Stimulated activated CD8-positive, alpha-beta memory T cell treated with anti-CD3 and anti-CD28 coated beads, Interleukin-12 subunit alpha, Interleukin-12 subunit beta, amount 100 ng/mL, for 24 hours (primary cell): ENCODE measurements around the gene DNAJC6.

Source experiments
- DNase-seq: peaks from one replicate; pipeline ENCODE4 v3.0.0-alpha.2; 2020; ENCODE audit errors: extremely low read depth

The DNAJC6 gene

DNA sequence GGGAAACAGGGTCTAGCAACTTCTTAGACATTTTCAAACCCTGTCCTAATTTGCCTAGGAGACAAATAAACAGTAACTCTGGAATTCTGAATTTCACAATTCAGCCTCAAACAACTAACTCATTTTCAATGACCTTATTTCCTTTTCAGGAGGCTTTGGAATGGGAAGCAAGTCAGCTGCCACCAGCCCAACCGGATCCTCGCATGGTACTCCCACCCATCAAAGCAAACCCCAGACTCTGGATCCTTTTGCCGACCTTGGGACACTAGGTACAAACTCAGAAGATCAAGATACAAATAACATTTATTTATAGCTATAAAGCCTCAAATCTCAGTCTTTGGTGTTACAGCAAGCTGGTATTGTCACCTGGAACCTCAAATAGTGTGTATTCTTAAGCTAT is 92.3 kb downstream of the DNAJC6 start:
- no peak for DNase-seq

DNA sequence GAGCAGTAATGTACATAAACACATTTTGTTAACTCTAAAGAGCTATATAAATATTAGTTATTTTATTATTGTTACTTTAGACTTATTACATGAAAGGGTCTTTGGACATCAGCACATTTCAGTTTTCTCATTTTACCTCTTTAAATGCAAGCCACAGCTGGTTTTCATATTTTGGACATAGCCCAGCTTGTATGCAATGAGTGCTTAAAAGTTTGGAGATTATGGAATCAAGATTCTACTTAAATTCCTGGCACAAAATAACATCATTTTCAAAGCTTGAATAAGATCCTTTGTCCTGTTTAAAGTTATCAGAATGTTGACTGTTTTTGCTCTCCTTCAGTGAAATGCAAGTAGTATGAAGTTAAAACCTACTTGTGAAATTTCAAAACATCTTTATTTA is 95.6 kb downstream of the DNAJC6 start:
- DNase-seq = no peak

DNA sequence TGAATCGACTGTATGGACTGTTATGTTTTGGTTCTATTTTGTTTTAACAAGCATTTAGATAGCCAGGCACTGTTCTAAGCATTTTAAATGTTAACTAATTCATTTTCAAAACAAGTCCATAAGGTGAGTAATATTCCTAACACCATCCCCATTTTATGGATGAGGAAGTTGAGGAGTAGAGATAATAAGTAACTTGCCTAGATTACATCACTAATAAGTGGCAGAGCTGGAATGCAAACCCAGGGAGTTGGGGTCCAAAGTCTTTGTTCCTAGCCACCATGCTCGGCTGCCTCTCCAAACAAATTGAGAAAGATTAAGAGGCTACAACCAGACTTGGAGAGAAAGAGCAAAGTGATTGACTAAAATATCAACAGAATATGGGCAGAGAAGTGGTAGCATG is 98.5 kb downstream of the DNAJC6 start:
- no peak for DNase-seq

DNA sequence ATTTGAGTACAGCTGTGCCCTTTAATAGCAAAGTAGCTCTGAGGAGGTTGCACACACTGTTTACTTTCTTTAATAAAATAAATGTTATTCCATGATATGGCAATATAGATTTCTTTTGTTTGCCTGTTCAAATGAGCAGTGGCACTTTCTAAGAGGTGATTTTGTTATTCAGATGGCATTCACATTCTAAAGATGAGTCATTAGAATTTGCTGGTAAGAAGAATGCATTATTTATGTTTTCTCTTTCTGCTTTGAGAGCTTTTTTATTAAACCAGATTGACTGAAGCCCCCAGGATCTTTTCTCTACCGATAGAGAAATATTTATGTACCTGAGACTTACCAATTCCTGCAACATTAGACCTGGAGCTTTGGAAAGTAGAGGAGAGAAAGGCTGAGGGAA is 100.0 kb downstream of the DNAJC6 start:
- no peak for DNase-seq

DNA sequence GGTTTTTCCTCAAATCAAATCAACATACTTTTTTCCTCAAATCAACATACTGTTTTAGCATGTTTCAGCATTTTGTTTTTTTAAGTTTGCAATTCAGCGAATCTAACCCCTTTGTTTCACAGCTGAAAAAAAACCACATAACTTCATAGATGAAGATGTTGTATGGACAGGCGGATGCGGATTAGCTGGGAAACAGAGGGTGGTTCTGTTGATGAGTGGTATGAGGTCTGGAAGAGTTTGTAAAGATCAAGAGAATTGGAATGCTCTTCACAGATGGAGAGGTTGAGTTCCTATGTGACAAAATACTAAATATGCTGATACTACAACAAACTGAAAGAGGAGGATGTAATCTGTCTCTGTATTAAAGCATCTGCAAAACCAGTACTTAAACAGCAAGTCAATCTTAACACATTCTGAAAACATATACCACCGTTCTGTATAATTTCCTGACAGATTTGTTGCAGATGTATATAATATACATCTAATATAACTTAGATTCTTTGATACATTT is 100.5 kb downstream of the DNAJC6 start:
- DNase-seq = no peak

DNA sequence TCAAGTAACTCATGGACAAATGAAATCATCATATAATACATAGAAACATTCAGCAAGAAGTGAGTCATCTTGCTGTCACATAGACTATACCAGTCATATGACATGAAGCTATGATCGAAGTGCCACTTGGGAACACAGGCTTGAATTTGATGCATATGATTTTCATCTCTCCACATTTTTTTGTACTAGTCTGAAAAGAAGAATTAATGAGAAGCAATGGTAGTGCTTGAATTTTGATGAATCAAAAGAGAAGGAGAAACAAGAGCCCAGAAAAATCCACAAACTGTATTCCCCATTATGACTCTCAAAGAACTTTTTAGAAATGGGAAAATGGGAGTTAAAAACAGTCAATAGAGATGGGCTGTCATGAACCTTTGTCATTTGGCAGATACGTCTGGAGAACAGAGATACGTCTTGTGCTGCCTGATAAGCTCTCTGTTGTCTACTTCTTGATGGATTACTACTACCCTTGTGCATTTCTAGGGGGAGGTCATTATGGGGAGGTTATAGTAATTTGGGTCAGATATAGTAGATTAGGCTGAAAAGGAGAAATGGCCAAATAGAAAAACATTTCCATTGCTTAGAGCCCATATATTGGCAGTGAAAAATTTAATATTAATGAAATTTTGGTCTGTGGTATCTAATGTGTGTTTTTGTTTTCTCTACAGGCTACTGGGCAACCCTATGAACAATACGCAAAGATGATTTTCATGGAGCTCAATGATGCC is 103.1 kb downstream of the DNAJC6 start:
- no peak for DNase-seq

DNA sequence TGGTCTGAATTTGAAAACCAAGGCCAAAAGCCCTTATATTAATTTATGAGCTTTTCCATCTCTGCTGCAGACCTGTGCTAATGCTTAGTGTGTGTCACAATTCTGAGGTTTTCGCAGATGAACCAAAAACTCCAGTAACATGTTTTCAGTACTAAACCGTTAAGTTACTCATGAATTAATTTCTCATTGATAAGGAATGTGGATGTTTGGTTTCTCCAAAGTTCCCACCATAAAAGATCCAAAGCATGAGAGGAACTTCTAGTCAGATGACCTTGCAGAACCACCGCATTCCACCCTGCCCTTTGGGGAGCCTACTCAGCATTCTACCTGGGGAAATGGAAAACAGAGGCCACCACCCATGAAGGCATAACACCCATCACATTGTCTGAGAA is 103.6 kb downstream of the DNAJC6 start:
- no peak for DNase-seq

DNA sequence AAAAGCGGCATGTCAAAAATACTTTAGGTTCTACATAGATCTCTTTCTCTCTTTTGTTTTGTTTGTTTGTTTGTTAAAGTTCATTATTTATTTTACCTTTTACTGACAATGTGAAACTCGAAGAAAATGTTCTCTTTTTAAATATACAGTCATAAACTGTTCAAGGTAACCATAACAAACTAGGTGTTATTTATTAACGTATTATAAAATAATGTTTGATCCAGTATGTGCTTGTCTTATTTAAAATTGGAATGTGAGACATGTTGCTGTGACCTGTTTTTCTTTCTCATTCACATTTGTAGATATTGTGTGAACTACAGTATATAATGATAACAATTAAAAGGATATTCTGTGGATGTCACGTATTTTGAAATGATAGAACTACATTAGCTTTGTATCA is 105.2 kb downstream of the DNAJC6 start:
- no peak for DNase-seq

DNA sequence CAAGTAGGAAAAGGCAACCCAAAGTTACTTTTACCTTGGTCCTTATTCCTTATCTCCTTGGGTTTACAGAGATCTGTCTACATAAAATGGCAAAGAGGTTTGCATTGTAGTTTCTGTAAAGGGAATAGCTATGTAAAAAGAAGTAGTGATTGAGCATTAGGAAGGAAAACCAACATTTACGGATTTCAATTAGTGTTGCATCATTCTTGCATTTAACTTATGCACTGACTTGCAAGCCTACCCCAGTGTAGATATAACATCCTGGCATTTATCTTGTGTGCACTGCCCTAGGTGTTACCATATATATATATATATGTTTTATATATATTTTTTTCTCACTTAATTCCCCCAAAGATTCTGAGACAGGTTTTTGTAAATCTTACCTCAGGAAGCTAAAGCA is 107.4 kb downstream of the DNAJC6 start:
- DNase-seq = no peak

DNA sequence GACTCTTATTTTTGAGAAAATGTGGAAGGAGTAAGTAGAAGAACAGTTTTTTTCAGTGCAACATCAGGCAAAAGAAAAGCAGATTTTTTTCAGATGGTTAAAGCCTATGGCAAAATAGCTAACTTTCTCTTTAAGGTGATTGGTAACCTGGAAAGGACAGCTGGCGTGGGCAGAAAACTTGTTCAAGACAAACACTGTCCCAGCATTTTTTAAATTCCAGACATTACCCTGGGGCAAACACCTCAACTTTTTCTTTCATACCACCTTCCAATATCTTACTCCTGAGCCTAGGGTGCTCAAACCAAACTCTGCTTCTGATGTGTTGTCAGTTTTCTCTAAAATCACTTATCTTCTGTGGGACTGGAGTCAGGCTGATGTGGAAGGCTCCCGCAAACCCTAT is 108.4 kb downstream of the DNAJC6 start:
- no peak for DNase-seq

DNA sequence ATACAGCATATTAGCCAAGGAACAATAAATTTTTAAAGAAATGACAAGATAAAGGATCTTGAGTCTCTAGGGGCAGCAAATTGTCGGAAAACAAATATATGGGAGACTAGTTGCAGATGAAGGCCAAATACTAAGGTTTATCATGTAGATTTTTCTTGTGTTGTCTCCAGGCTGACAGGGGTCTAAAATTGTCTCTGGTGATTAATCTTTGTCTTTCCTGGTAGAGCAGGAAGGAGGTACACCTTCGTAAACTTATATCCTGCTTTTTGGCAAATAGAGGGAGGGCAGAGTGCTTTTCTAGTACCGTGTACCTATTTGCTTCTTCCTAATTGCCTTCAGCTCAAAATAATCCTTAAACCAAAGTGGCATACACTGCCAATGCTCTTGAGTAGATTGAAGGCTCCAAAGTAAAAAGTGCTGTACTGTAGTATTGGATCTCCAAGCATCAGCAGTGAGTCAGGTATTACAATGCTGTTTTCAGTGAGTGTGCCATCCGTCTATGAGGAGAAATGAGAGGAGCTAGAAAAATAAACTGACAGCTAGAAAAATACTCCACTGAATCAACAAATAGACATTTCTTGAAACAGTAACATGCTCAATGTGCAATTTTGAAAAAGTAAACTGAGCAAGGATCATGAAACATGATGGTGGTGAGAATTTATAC is 109.3 kb downstream of the DNAJC6 start:
- no peak for DNase-seq

DNA sequence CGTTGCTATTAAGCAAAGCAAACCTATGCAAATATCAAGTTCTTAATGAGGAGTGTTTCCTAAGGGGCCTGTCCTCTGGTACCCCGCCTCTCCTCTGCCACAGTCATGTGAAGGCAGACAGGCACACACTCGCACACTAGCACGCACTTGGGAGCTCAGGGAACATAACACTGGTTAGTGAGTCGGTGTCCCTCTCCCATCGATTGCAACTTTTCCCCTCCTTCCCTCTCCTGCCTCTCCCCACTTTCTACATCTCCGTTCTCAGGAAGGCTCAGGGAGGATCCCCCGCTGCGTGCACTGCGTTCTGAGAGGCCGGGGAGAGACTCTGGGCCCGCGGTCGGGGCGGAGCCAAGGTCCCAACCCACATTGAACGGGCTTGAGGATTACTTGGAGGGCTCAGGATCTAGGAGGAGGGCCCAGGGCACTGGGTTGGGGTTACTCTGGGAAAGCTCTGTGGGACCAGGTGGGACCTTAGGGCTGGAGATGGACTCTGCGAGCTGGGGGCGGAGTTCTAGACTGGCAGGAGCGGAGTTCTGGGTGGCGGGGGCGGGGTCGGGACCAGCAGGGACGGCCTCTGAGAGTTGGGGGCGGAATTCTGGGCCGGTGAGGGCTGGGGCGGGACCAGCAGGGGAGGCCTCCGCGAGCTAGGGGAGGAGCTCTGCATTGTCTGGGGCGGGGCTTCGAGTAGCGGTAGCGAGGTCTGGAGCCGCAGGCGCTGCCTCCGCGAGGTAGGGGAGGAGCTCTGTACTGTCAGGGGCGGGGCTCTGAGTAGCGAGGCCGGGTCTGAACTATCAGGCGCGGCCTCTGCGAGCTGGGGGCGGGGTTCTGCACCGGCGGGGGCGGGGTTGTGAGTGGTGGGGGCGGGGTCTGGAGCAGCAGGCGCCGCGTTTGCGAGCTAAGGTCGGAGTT is 110.6 kb downstream of the DNAJC6 start:
- DNase-seq = peak; percentile 94

DNA sequence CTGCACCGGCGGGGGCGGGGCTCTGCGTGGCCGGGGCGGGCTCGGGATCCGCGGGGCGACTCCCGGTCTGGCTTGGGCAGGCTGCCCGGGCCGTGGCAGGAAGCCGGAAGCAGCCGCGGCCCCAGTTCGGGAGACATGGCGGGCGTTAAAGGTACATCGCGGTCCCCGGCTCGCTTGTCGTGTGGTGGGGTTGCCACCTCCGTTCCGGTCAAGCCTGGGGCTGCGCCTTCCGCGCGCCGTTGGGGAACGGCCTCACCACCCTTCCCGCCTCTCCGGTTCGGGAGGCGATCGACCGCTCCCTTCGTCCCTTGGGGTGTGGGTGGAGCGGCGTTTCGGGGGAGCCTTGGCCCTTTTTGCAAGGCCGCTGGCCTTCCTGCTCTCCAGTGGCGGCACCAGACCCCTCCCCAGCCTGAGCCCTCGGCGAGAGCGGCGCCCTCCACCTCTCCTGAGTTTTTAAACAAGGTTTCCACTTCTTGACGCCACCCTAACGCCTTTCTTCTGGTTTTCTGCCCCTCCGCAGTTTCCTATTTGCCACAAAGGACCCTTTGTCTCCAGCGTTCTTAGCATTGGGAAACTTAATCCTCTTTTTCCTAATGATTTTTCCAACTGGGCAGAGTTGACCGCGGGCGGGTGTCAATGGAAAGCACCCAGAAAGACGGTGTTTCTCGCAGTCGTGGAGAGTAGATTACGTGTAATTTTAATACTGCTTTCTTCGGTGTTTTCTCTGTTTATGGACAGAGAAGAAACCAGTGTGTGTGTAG is 111.4 kb downstream of the DNAJC6 start, which contains the start of the genes LEPR and LEPROT:
Gene LEPR, plus strand, starts transcription at position 79 of the 761 bp plus-strand sequence. CDS start 144,898 bp downstream, outside the sequence.
Gene LEPROT, plus strand, starts transcription at position 79 of the 761 bp plus-strand sequence. Its CDS starts 57 bp downstream, at position 136.
- DNase-seq = no peak

DNA sequence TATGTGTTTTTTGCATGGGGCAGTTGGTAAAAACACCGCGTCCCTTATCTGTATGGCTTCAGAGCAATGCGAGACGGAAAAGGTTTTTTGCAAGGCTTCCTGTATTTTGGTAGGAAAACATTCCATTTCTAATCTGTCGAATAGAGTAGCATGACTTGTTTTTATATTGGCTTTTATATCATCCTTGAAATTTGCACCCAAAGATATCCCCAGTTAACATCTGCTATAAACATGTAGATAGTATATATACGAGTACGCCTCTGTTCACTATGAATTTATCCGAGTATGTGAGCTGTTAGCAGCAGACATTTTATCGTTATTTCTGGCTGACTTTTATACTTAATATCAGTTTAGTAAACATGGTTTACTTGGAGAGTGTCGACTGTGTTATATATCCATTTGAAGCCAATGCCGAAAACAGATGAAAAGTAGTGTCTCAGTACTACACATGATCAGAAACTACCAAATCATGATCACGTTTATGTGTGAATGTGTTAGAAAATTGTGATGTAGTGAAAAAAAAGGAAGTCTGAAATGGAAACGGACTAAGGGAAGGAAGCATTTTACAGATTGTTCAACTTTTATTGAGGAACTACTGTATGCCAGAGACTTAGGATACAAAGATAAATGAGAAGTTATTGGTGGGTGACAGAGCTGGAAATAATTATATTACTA is 112.1 kb downstream of the DNAJC6 start:
- DNase-seq = no peak

DNA sequence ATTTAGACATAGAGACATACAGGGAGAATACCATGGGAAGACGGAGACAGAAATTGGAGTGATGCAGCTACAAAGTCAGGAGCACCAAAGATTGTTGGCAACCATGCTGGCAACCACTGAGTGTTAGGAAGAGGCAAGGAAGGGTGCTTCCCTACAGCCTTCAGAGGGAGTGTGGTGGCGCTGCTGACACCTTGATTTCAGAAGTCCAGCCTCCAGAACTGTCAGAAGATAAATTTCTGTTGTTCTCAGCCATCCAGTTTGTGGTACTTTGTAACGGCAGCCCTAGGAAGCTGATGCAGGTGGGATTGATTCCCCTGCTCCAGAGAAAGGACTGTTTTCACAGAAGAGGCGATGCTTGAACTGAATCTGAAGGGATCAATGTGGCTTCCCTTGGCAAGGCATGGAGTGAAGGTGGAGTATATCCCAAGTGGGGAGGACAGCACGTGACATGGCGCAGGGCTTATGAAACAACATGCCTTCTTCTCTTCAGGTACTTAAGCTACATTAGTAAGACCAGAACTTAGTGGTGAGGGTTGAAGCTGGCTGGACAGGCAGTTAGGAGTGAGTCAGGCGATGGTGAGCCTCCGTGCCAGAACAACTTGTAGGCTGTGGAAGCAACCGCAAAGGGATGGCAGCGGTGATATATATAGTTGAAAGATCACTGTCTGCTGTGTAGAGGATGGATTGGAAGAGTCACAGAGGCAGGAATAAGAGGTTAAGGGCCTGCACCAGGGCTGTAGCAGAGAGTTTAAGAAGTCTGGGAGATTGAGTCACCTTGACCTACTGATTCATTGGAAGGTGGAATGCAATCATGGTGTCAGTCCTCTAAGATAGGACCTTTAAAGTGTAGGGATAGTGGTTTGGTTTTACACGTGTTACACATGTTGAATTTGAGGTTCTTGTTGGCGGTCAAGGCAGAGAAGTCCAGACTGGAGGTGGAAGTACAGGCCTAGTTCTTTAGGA is 113.2 kb downstream of the DNAJC6 start:
- DNase-seq = no peak

DNA sequence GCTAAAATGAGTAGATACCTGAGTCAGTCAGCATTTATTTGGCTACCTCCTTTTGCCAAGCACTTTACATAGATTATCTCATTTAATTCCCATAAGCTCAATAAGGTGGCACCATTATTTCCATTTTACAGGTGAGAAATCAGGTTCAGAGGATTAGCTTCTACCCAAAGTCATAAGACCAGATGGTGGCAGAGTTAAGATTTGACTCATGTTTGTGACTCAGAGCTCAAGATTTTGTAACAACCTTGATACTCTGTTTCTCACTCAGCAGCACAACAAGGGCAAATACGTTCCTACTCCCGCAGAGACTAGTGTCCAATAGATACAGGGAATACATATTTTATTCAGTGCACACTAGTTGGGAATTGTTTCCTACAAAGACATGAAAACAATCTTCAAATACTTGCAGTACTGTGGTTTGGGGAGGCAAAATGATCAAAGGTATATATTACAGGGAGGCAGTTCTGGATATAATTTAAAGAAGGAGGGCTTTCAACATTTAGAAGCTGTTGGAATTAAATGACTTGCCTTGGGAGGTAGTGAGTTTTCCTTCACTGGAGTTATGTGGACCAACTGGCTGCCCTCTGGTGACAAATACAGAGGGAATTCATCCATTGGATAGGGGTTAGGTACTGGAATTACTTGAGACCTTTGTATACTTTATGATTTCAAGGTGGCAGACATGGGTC is 114.7 kb downstream of the DNAJC6 start:
- DNase-seq = no peak

DNA sequence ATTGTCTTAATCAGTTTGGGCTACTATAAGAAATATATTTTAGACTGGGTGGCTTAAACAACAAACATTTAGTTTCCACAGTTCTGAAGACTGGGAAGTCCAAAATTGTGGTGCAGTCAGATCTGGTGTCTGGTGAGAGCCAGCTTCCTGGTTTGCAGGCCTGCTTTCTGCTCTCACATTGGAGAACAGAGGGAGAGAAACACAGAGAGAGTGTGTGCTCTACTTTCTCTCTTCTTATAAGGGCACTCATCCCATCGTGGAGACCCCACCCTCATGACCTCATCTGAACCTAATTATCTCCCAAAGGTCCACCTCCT is 115.2 kb downstream of the DNAJC6 start:
- DNase-seq = no peak

DNA sequence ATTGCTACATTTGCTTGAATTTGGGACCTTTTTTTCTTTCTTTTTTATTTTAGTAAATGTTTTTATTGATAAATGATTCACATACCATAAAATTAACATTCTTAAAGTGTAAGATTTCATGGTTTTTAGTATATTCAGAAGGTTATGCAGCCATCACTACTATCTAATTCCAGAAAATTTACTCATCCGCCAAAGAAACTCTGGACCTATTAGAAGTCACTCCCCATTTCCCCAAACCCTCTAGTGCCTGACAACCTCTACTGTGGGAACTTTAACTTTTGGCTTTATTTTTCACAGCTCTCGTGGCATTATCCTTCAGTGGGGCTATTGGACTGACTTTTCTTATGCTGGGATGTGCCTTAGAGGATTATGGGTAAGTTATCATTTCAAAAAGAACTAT is 115.7 kb downstream of the DNAJC6 start:
- no peak for DNase-seq

DNA sequence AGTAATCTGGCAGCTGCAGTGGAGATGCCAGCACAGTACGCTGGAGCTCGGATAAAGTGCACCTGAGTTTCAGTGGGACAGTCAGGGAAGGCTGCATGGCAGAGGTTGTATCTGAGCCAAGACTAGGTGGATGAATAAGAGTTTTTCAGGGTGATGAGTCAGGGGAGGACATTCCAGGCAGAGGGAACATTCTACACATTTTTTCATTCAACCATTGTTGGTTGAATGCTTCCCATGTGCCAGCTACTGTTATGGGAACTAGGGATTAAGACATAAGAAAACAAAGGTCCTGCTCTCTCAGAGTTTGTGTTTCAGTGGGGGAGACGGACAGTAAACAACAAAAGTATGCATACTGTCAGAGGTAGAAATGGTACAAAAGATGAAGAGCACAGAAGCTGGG is 116.4 kb downstream of the DNAJC6 start:
- no peak for DNase-seq
